A549 (cell line): Measurements from ENCODE around the gene ROR2. TPM values are rescaled to one million over a fixed set of nuclear protein-coding genes. Genes with fewer than 3 reads are reported as not detected.

Experiments used
- ATAC-seq, 2 experiments: fragments of 200-7000 bp in 1 of 2; fragments of >200 bp in 1 of 2; cut with Nextera tagmentation in 1 of 2; cut with Tn5 transposase in 1 of 2; 3 replicates each; pipeline versions ENCODE4 v1.8.0 to v1.9.1; 2018 to 2020; ENCODE audit warnings: mild to moderate bottlenecking in 1 of 2, moderate library complexity in 1 of 2
- CTCF ChIA-PET: fragments of 300-600 bp; sonication (Branson Sonifier 250); formaldehyde crosslinking; extraction: SDS; loops from one replicate; lab custom pipeline; 2021; ENCODE audit warnings: antibody characterized with exemption, inconsistent platforms; lab: Yijun Ruan, JAX
- POLR2A ChIA-PET: fragments of 350-600 bp; formaldehyde crosslinking; extraction: SDS; loops from one replicate; lab custom pipeline; 2021; ENCODE audit warnings: antibody characterized with exemption, inconsistent platforms; lab: Yijun Ruan, JAX
- DNase-seq, 2 experiments: peaks; one replicate each; pipeline versions ENCODE4 v3.0.0 to v3.0.0-alpha.2; 2011 to 2016; ENCODE audit warnings: low read depth in 1 of 2, low spot score in 1 of 2
- FAIRE-seq: peaks from 2 replicates; lab custom pipeline; 2011; peaks lifted over from hg19 to GRCh38; lab: Jason Lieb, UNC
- H3K27ac ChIP-seq, 2 experiments: fragments of >200 bp; sonication (Bioruptor Twin); formaldehyde crosslinking; 3 replicates each; pipeline ENCODE4 v1.5.1; 2016 to 2017
- H3K4me1 ChIP-seq: fragments of >200 bp; sonication (Bioruptor Twin); formaldehyde crosslinking; 3 replicates; pipeline ENCODE4 v1.6.1; 2016
- H3K4me2 ChIP-seq: fragments of >200 bp; sonication (Bioruptor Twin); formaldehyde crosslinking; 3 replicates; pipeline ENCODE4 v1.6.1; 2016
- H3K4me3 ChIP-seq: fragments of >200 bp; sonication (Bioruptor Twin); formaldehyde crosslinking; 3 replicates; pipeline ENCODE4 v1.5.1; 2016
- H3K9me3 ChIP-seq: fragments of >200 bp; sonication (Bioruptor Twin); formaldehyde crosslinking; 3 replicates; pipeline ENCODE4 v1.6.1; 2016
- ATOH8 ChIP-seq: fragments of 250-450 bp; sonication (Bioruptor Pico); IDR thresholded peaks from 2 replicates; pipeline ENCODE4 v1.5.0; 2020; ENCODE audit warnings: low read depth, mild to moderate bottlenecking, moderate library complexity
- CBX2 ChIP-seq: fragments of 200-600 bp; sonication (generic); IDR thresholded peaks from 2 replicates; pipeline ENCODE4 v1.6.1; 2016; ENCODE audit warnings: low read depth, mild to moderate bottlenecking, borderline replicate concordance
- CBX8 ChIP-seq: fragments of 200-600 bp; sonication (generic); IDR thresholded peaks from 2 replicates; pipeline ENCODE4 v1.6.1; 2016
- CHD4 ChIP-seq: fragments of 200-600 bp; sonication (generic); IDR thresholded peaks from 2 replicates; pipeline ENCODE4 v1.6.1; 2016; ENCODE audit warnings: antibody characterized with exemption, mild to moderate bottlenecking, borderline replicate concordance
- EHF ChIP-seq: fragments of 250-450 bp; sonication (Bioruptor Pico); IDR thresholded peaks from 2 replicates; pipeline ENCODE4 v1.5.0; 2020; ENCODE audit warnings: mild to moderate bottlenecking
- ELK1 ChIP-seq: fragments of 150-350 bp; IDR thresholded peaks from 2 replicates; pipeline ENCODE4 v1.6.1; 2014; ENCODE audit warnings: low read depth, mild to moderate bottlenecking, low read length
- ESRRA ChIP-seq: fragments of 150-350 bp; IDR thresholded peaks from 2 replicates; pipeline ENCODE4 v1.6.1; 2014; ENCODE audit warnings: mild to moderate bottlenecking, low read length, borderline replicate concordance
- FOSL2 ChIP-seq, 2 experiments: fragments of 450-650 bp in 1 of 2; fragments of >200 bp in 1 of 2; sonication (Bioruptor Twin) in 1 of 2; formaldehyde crosslinking; IDR thresholded peaks; 2 replicates each; pipeline versions ENCODE4 v1.5.0 to v1.6.1; 2016 to 2020; ENCODE audit warnings: mild to moderate bottlenecking in 1 of 2, moderate library complexity in 1 of 2
- FOXS1 ChIP-seq: fragments of 250-450 bp; sonication (Bioruptor Pico); IDR thresholded peaks from 2 replicates; pipeline ENCODE4 v1.5.0; 2020; ENCODE audit warnings: mild to moderate bottlenecking, moderate library complexity
- GATA3 ChIP-seq: IDR thresholded peaks from 2 replicates; pipeline ENCODE4 v1.6.1; 2012; ENCODE audit warnings: borderline replicate concordance
- HOXB5 ChIP-seq: fragments of 250-450 bp; sonication (Bioruptor Pico); IDR thresholded peaks from 2 replicates; pipeline ENCODE4 v1.5.0; 2020; ENCODE audit warnings: mild to moderate bottlenecking, moderate library complexity
- JUNB ChIP-seq: fragments of >200 bp; sonication (Bioruptor Twin); formaldehyde crosslinking; IDR thresholded peaks from 2 replicates; pipeline ENCODE4 v1.6.1; 2016
- KDM1A ChIP-seq: fragments of 200-600 bp; sonication (generic); IDR thresholded peaks from 2 replicates; pipeline ENCODE4 v1.6.1; 2016; ENCODE audit warnings: low read depth, mild to moderate bottlenecking
- MAFK ChIP-seq: fragments of 450-650 bp; IDR thresholded peaks from 2 replicates; pipeline ENCODE4 v1.6.1; 2014; ENCODE audit not compliant: partially characterized antibody
- MAZ ChIP-seq: fragments of 150-350 bp; IDR thresholded peaks from 2 replicates; pipeline ENCODE4 v1.6.1; 2014; ENCODE audit warnings: antibody characterized with exemption, low read depth, low read length, borderline replicate concordance
- MYC ChIP-seq: IDR thresholded peaks from 2 replicates; pipeline ENCODE4 v1.6.1; 2012; ENCODE audit warnings: mild to moderate bottlenecking, inconsistent platforms, low read length, improper control_type of control experiment, borderline replicate concordance
- PHF8 ChIP-seq: fragments of 200-600 bp; sonication (generic); IDR thresholded peaks from 2 replicates; pipeline ENCODE4 v1.6.1; 2016; ENCODE audit warnings: low read depth, mild to moderate bottlenecking, antibody characterized with exemption, moderate library complexity, borderline replicate concordance
- RARB ChIP-seq: fragments of 250-450 bp; sonication (Bioruptor Pico); IDR thresholded peaks from 2 replicates; pipeline ENCODE4 v1.8.0; 2021; ENCODE audit warnings: mild to moderate bottlenecking, moderate library complexity
- RCOR1 ChIP-seq: fragments of 150-350 bp; IDR thresholded peaks from 2 replicates; pipeline ENCODE4 v1.6.1; 2014; ENCODE audit warnings: antibody characterized with exemption, low read length, low read depth
- RNF2 ChIP-seq: fragments of 200-600 bp; sonication (generic); IDR thresholded peaks from 2 replicates; pipeline ENCODE4 v1.6.1; 2016; ENCODE audit warnings: low read depth, mild to moderate bottlenecking, antibody characterized with exemption, moderate library complexity, borderline replicate concordance
- SMC3 ChIP-seq: fragments of >200 bp; sonication (Bioruptor Twin); formaldehyde crosslinking; IDR thresholded peaks from 3 replicates; pipeline ENCODE4 v1.6.1; 2018; ENCODE audit warnings: inconsistent platforms
- TFCP2L1 ChIP-seq: fragments of 250-450 bp; sonication (Bioruptor Pico); IDR thresholded peaks from 2 replicates; pipeline ENCODE4 v1.5.0; 2021; ENCODE audit warnings: mild to moderate bottlenecking
- ZC3H11A ChIP-seq: fragments of 450-650 bp; IDR thresholded peaks from 2 replicates; pipeline ENCODE4 v1.6.1; 2014; ENCODE audit warnings: antibody characterized with exemption, mild to moderate bottlenecking
- ZNF302 ChIP-seq: fragments of 250-450 bp; sonication (Bioruptor Pico); IDR thresholded peaks from 2 replicates; pipeline ENCODE4 v1.9.0; 2021; ENCODE audit warnings: inconsistent platforms, mild to moderate bottlenecking, moderate library complexity
- ZSCAN20 ChIP-seq: fragments of 250-450 bp; sonication (Bioruptor Pico); IDR thresholded peaks from 2 replicates; pipeline ENCODE4 v1.8.0; 2022; ENCODE audit warnings: mild to moderate bottlenecking, moderate library complexity
- WGBS: methylation state at CpG from one replicate; pipeline ENCODE4 v1.1.6; 2017; ENCODE audit errors: missing lambda C conversion rate; 5-methylcytosine and 5-hydroxymethylcytosine counted together
- polyA plus RNA-seq, 4 experiments: library from polyadenylated mRNA; depleted of rRNA in 3 of 4; stranded (reverse); fragments of >200 nt; fragmentation: RNase III in 1 of 4; extraction: RNeasy Plus Mini Kit Qiagen cat#74134 plus additional on column Dnase treatment in 1 of 4; gene quantifications; 2 replicates in 3 of 4; 3 replicates in 1 of 4; pipeline ENCODE4 v1.2.3, GENCODE V29; 2011 to 2017
- TF ChIP-seq, protein P1 (sequence below): fragments of >200 bp; sonication (Bioruptor Twin); formaldehyde crosslinking; IDR thresholded peaks from 3 replicates; pipeline ENCODE4 v1.5.1; 2016
- TF ChIP-seq, protein P2 (sequence below): IDR thresholded peaks from 2 replicates; pipeline ENCODE4 v1.6.1; 2012
- TF ChIP-seq, protein P3 (sequence below): fragments of 250-450 bp; sonication (Bioruptor Pico); IDR thresholded peaks from 2 replicates; pipeline ENCODE4 v1.5.0; 2021; ENCODE audit warnings: mild to moderate bottlenecking, moderate library complexity, borderline replicate concordance

The ROR2 gene
- polyA plus RNA-seq, 2 of the 4 experiments (the other 2 are of a cell fraction), result 0.12 to 0.53 TPM

DNA sequence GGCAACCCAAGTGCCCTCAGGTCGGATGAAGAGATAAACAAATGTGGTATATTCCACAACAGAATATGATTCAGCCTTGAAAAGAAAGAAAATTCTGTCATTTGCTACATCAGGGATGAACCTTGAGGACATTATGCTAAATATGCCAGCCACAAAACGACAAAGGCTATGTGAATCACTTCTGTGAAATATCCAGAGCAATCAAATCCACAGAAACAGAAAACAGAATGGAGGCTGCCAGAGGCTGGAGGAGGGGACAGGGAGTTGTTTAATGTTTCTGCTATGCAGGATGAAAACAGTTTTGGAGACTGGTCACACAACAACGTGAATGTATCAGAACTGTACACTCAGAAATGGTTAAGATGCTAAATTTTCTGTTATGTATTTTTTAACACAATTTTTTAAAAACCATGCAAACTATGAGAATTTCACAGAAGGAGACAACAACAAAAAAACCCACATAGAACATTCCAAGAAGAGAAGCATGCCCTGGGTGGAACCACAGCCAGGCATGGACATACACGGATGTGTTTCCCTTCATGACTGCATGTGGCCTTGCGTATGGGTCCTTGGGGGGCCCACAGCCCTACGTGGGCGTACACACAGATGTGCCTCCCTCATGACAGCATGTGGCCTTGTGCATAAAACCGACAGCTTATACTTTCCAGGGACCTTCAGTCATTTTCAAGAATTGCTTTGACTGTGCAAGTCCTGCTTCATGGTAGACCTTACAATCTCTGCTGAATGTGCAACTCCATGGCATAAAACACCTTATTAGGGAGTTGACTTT, 146.7 kb downstream of the ROR2 start:
- CTCF ChIA-PET, result no interaction called here
- FAIRE-seq, result no peak
- no peak overlapping the region for H3K4me3 ChIP-seq
- 28% methylated on average over 8 of the region's 8 CpGs for WGBS
- TF ChIP-seq FOXS1 (CRISPR knock-in tag) (no peak), PHF8 (no peak), HOXB5 (no peak), RNF2 (no peak), ZC3H11A (no peak), EHF (no peak), SMC3 (no peak), ATOH8 (CRISPR knock-in tag) (no peak), MYC (no peak), KDM1A (no peak), ZNF302 (CRISPR knock-in tag) (no peak), JUNB (no peak)
- TF ChIP-seq, protein P1, sequence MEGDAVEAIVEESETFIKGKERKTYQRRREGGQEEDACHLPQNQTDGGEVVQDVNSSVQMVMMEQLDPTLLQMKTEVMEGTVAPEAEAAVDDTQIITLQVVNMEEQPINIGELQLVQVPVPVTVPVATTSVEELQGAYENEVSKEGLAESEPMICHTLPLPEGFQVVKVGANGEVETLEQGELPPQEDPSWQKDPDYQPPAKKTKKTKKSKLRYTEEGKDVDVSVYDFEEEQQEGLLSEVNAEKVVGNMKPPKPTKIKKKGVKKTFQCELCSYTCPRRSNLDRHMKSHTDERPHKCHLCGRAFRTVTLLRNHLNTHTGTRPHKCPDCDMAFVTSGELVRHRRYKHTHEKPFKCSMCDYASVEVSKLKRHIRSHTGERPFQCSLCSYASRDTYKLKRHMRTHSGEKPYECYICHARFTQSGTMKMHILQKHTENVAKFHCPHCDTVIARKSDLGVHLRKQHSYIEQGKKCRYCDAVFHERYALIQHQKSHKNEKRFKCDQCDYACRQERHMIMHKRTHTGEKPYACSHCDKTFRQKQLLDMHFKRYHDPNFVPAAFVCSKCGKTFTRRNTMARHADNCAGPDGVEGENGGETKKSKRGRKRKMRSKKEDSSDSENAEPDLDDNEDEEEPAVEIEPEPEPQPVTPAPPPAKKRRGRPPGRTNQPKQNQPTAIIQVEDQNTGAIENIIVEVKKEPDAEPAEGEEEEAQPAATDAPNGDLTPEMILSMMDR, result no peak
- TF ChIP-seq, protein P2, sequence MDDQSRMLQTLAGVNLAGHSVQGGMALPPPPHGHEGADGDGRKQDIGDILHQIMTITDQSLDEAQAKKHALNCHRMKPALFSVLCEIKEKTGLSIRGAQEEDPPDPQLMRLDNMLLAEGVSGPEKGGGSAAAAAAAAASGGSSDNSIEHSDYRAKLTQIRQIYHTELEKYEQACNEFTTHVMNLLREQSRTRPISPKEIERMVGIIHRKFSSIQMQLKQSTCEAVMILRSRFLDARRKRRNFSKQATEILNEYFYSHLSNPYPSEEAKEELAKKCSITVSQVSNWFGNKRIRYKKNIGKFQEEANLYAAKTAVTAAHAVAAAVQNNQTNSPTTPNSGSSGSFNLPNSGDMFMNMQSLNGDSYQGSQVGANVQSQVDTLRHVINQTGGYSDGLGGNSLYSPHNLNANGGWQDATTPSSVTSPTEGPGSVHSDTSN, result no peak
- TF ChIP-seq, all 56 proteins: peak for 0
- no peaks in the 10 kb centered on the region; the same call in 2 of the 3 replicates for H3K4me1 ChIP-seq
- H3K4me2 ChIP-seq, result no peak overlapping the region
- ATAC-seq, result no peak
- DNase-seq, result no peak
- no peak overlapping the region for H3K27ac ChIP-seq
- POLR2A ChIA-PET, result no interaction called here
- no peaks in the 10 kb centered on the region for H3K9me3 ChIP-seq

GRCh38 chr9:91802391-91802790, 147.6 kb downstream of the ROR2 start:
- ChIA-PET CTCF (interaction anchor here (1.1 kb wide), 1 partner anchor 10 kb away, joined by 3 read pairs; no protein-coding TSS in a partner anchor), POLR2A (interaction anchor here (0.7 kb wide), 1 partner anchor 59 kb away, joined by 7 read pairs; no protein-coding TSS in a partner anchor)
- Histone ChIP-seq H3K9me3 (no peaks in the 10 kb centered on the region), H3K4me1 (no peaks in the 10 kb centered on the region; the same call in 2 of the 3 replicates), H3K4me3 (no peak overlapping the region), H3K4me2 (no peak overlapping the region), H3K27ac (no peak overlapping the region)
- DNase-seq (no peak), FAIRE-seq (no peak), ATAC-seq (no peak)
- 50% methylated on average over 5 of the region's 5 CpGs for WGBS
- TF ChIP-seq ESRRA, result no peak
- no peak for TF ChIP-seq RCOR1
- no peak for TF ChIP-seq CBX2
- TF ChIP-seq GATA3, result no peak
- no peak for TF ChIP-seq ELK1
- TF ChIP-seq MAFK, result no peak
- no peak for TF ChIP-seq CHD4
- TF ChIP-seq TFCP2L1 (CRISPR knock-in tag), result no peak
- TF ChIP-seq CBX8, result no peak
- TF ChIP-seq MAZ, result no peak
- no peak for TF ChIP-seq ZSCAN20 (CRISPR knock-in tag)
- TF ChIP-seq FOSL2 (IDR thresholded peaks at IDR 0.05), result no peak
- no peak for TF ChIP-seq FOSL2 (CRISPR knock-in tag; IDR thresholded peaks at IDR 0.05)
- TF ChIP-seq, protein P3, sequence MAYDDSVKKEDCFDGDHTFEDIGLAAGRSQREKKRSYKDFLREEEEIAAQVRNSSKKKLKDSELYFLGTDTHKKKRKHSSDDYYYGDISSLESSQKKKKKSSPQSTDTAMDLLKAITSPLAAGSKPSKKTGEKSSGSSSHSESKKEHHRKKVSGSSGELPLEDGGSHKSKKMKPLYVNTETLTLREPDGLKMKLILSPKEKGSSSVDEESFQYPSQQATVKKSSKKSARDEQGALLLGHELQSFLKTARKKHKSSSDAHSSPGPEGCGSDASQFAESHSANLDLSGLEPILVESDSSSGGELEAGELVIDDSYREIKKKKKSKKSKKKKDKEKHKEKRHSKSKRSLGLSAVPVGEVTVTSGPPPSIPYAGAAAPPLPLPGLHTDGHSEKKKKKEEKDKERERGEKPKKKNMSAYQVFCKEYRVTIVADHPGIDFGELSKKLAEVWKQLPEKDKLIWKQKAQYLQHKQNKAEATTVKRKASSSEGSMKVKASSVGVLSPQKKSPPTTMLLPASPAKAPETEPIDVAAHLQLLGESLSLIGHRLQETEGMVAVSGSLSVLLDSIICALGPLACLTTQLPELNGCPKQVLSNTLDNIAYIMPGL, result no peak
- TF ChIP-seq MYC, result no peak
- TF ChIP-seq RARB (CRISPR knock-in tag), result no peak
- TF ChIP-seq, protein P2, result no peak
